NK-92 treated with Interleukin-12 subunit alpha and Interleukin-12 subunit beta, amount 100 ng/mL, for 24 hours (cell line): Measurements from ENCODE around the gene NR1H3.

Source experiments
- DNase-seq: peaks from one replicate; lab custom pipeline; 2025; lab: John Stamatoyannopoulos, UW

The NR1H3 gene

DNA sequence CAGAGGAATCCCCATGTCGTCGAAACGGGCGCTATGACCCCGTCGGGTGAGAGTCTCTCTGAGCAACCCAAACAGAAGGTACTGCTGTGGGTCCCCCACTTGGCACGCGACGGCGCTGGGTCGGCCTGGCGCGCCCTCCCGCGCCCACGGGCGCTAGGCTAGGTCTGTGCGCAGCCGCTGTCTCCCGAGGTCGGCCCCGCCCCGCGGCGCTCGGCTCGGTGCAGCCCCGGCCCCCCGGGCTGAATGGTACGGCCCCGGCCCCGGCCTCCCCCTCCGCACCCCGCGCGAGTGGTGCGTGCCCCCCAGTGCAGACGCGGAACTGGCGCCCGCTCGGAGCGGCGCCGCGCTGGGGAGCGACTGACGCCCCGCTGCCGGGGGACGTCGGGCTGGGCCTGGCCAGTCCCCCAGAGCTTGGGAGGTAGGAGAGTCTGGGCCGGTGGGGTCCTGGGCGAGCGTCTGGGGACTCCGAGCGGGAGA is 12.1 kb downstream of the NR1H3 start, which contains the start of gene MADD:
MADD (plus strand) TSS at position 305 of the 477 bp plus-strand sequence.
- peak; percentile 86 for DNase-seq

DNA sequence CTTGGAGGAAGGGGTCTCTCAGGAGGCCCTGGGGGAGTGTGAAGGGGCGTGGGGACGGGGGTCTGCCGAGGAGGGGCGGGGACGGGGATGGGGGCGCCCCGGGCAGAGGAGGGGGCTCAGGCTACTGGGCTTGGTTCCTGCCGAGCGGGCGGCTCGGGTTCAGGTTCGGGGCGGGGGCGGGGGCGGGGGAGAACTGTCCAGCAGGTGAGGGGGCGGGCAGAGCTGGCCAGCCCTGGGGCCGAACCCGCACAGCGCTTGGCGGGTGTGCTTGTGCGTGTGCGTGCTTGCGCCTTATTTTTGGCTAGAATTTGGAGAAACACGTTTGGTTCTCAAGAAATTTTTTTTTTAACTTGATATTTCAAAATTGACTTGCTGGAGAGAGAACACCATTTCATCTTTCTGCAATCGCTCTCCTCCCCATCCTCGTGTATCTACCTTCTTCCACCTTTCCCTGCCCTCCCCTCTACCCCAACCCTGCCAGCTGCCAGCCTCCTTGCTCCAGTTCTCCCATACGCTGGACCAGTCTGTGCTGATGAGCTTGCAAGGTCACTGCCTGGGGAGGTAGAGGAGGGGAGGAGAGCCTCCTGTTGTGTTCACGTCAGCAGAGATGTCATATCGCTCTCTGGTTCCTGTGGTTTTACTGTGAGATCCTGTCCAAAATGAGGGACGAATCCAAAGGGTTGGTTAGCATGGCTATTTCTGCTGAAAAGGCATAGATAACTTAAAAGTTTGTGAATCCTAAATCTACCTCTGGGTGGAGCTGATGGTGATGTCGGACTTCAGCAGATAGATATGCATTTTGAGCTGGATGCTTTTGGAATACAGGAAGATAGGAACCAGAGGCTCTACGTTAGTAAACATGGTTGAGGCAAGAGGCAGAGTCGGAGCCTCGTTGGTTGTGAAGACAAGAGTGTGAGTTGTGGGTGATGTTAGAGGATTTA is 12.8 kb downstream of the NR1H3 start:
- DNase-seq: peak; percentile 15

DNA sequence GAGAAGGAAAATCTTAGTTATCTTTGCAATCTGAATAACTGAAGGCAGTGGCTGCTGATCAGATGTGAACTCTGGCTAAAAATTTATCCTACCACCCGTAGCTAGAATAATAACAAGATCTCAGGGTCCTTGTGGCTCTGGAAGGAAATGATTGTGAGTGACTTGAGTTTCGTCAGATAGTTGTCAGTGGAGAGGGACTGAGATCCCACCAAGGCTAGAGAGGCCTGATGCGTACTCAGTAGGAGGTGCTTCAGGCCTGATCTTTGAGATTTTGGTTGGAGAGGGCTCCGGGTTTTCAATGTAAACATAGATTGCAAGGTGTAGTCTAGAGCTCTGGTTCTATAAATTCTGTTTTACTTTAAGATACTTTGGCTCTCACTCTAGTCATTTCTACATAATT is 13.5 kb downstream of the NR1H3 start:
- DNase-seq: no peak

DNA sequence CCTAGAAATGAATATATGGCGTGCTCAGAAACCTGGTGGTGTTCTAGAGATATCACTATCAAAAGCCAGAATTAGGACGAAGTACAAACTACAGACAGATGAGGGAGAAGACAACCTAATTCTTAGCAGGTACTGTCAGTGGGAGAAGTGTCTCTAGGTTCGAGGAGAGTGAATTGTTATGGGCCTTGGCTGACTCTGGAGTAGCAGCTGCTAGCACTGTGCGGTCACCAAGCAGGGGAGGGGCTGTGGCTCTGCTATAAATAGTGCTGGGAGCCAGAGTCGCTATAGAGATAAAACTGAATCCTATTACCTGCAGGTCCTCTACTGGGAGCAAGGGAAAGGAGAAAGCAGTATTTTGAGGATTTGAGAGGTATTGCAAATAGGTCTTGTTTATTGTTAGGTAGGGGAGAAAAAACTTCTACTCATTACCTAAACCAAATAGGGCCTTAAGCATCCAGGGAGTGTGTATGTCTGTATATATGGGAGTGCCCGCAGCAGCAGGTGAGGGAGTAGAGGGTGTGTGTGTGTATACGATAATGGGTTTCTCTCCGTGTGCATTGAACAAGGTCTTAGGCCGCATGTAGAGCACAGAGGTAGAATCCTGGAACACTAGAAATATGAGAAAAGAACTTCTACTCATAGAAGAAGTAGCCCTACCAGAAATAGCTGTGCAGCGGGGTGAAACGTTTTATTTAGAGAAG is 14.3 kb downstream of the NR1H3 start:
- no peak for DNase-seq

DNA sequence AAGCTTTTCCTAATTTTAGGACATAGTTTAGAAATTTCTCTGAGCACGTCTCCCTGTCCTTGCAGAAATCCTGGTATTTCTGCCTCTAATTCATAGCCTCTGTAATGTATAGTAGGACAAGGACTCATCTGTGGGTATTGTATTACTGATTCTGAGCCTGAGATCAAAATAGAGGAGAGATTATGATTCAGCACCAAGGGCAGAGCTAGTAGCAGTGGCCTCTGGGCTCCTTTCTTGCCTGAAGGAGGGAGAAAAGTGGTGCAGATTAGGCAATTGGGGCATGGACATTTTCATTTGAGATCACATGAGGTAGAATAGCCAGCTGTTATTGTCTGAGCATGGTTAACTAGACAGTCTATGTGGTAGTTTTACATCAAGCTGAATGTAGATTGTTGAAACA is 14.9 kb downstream of the NR1H3 start:
- DNase-seq: no peak

DNA sequence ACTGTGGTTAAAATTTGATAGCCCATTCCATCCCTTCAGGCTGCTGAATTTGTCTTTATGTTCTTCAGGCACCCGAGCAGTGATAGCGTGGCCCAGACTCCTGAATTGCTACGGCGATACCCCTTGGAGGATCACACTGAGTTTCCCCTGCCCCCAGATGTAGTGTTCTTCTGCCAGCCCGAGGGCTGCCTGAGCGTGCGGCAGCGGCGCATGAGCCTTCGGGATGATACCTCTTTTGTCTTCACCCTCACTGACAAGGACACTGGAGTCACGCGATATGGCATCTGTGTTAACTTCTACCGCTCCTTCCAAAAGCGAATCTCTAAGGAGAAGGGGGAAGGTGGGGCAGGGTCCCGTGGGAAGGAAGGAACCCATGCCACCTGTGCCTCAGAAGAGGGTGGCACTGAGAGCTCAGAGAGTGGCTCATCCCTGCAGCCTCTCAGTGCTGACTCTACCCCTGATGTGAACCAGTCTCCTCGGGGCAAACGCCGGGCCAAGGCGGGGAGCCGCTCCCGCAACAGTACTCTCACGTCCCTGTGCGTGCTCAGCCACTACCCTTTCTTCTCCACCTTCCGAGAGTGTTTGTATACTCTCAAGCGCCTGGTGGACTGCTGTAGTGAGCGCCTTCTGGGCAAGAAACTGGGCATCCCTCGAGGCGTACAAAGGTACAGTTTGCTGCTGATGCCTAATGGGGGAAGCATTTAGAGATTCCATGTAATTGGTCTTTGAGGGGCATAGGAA is 16.9 kb downstream of the NR1H3 start:
- DNase-seq: no peak

DNA sequence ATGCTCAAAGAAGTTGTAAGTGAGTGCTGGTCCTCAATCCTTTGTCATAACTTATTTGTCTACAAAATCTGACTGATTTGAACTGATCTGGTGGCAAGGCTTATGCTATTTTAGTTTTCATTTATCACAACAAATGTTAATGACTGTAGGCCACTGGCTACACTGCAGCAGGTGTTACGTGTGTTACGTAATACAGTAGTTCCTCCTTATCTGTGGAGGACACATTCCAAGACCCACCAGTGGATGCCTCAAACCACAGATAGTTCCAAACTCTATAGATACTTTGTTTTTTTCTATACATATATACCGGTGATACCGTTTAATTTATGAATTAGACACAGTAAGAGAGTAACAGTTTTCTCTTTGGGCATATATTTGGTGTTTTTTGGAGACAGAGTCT is 19.1 kb downstream of the NR1H3 start:
- no peak for DNase-seq

DNA sequence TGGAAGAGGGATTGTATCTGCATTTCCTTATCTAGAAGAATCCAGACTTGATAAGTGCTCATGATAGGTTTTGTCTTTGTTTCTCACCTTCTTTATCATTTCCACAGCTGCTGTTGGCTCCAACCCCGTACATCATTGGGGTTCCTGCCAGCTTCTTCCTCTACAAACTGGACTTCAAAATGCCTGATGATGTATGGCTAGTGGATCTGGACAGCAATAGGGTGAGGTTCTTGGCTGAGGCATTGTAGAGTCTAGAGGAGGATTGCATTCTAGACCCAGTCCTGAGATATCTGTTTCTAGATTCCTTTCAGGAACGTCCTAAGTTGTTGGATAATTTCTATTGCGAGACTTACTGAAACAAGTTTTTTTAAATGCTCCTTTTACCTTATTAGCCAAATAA is 20.3 kb downstream of the NR1H3 start:
- DNase-seq: no peak

DNA sequence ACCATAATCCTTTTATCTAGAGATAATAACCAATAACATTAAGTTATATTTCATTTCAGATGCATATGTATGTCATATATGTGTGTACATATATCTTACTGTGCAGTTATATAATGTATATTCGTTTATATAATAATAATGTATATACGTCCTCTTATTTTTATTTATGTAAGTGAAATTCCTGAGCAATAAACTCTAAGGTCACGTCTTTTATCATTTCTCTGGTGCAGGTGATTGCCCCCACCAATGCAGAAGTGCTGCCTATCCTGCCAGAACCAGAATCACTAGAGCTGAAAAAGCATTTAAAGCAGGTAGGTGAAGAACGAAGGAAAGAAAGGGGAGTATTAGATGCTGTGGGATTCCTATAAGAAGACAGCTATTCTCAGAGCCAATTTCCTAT is 21.0 kb downstream of the NR1H3 start:
- DNase-seq: no peak

DNA sequence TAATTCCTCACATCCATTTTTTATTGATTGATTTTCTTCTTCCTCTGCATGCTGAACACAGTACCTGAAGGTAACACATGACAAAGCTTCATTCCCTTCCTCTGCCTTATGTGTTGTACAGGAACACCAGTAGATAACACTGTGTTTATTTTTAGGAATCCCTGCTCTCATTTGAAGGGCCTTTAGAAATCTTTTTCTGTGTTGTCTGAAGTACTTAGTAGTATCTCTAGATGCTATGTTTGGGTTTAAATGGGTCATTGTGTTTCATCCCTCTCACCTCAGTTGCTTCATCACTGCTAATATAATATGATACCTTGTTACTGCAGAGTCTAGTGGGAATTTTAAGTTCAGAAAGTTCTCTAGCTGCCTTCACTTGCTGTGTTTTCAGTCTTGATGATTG is 22.3 kb downstream of the NR1H3 start:
- no peak for DNase-seq

DNA sequence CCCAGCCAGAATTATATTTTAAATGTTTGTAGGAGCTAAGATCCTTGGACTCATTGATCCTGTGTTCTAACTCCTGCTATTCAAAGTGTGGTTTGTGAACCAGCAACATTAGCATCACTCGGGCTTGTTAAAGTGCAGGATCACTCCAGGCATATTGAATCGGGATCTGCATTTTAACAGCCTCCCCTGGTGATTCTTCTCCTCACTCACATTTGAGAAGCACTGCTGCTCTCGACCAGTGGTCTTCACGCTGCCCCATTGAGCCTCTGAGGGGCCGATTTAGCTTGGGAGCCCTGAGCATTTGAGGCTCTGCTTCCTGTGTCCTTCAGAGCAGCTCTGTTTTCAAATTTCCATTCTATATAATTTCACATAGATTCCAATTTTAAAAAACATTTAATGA is 23.1 kb downstream of the NR1H3 start:
- no peak for DNase-seq

DNA sequence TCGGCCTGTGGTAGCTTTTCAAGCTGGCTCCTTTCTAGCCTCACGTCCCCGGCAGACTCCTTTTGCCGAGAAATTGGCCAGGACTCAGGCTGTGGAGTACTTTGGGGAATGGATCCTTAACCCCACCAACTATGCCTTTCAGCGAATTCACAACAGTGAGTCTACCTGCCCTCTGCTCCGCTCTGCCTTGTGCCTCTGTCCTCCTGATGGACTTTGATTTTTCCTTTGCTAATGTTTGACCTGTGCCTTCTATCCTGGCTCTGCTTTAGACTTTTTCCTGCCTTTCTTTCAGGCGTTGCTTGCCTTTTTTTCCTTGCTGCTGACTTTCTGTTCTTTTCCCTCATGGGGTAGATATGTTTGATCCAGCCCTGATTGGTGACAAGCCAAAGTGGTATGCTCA is 24.7 kb downstream of the NR1H3 start:
- no peak for DNase-seq

DNA sequence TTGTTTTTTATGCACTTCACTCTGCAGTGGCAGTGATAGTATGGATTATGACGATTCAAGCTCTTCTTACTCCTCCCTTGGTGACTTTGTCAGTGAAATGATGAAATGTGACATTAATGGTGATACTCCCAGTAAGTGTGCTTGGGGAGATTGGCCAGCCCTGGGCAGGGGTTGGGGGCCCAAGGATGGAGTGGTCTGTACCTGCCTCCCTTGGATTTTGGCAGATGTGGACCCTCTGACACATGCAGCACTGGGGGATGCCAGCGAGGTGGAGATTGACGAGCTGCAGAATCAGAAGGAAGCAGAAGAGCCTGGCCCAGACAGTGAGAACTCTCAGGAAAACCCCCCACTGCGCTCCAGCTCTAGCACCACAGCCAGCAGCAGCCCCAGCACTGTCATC is 26.4 kb downstream of the NR1H3 start:
- DNase-seq: no peak

DNA sequence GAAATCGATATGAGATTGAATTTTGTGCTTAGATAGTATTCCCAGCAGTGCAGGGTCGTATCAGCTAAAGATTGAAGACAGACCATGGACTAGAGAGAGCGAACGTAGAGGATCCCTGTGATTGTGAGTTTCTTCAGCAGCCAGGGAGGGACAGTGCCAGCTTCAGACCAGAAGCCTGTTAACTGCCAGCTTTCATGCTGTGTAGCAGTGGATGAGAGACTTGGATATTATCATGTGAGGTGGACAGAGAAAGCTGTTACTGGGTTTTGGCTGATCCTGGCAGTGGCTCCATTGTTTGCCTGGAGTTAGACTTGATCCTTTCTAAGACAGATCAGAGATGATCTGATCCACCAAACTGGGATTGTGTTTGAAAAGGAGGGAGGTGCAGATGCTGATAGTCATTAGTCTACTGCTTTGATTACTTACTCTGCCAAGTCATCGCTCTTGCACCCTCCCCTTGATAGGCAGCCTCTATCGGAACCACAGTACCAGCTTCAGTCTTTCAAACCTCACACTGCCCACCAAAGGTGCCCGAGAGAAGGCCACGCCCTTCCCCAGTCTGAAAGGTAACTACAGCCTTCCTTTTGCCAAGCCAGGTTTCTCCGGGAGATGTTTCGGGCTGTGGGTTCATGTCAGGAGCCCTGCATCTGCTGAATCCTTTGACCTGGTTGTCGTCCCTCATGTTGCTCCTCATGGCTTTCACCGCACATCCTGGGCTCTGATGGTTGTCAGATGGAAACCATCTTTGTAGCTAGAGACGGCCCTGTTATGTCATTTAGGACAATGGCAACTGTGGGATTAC is 28.4 kb downstream of the NR1H3 start:
- DNase-seq: no peak

DNA sequence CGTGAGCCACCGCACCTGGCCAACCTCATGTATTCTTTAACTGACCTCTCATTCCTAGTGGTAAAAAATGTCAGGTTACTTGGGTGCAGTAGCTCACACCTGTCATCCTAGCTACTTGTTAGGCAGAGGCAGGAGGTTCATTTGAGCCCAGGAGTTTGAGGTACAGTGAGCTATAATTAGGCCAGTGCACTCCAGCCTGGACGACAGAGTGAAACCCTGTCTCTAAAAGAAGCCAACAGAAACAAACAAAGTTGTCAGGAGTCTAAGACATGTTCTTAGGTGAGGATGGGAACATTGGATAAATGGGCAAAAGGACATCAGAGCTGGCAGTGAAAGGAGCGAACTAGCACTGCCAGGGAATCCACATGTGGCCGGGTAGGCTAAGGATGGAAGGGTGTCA is 30.3 kb downstream of the NR1H3 start:
- no peak for DNase-seq

DNA sequence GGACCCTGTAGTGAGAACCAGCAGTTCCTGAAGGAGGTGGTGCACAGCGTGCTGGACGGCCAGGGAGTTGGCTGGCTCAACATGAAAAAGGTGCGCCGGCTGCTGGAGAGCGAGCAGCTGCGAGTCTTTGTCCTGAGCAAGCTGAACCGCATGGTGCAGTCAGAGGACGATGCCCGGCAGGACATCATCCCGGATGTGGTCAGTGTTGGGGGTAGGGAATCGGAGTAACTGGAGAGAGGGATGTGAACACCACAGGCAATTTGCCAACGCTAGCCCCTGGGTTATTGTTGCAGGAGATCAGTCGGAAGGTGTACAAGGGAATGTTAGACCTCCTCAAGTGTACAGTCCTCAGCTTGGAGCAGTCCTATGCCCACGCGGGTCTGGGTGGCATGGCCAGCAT is 32.1 kb downstream of the NR1H3 start:
- DNase-seq: no peak

DNA sequence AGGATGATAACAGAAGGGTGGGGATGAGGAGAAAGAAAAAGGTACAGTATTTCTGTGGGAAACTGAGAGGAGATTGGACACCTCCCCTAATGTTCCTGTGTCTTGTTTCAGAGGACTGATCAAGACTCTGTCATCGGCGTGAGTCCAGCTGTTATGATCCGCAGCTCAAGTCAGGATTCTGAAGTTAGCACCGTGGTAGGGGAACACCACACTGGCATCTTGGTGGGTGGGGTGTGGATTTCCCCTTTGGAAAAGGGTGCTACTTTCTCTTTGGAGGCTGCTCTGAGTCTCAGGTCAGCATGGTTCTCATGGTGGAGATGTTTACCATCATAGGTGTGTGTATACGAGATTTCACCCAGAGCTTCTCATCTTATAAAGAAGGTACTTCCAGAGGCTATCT is 37.6 kb downstream of the NR1H3 start:
- DNase-seq: no peak

DNA sequence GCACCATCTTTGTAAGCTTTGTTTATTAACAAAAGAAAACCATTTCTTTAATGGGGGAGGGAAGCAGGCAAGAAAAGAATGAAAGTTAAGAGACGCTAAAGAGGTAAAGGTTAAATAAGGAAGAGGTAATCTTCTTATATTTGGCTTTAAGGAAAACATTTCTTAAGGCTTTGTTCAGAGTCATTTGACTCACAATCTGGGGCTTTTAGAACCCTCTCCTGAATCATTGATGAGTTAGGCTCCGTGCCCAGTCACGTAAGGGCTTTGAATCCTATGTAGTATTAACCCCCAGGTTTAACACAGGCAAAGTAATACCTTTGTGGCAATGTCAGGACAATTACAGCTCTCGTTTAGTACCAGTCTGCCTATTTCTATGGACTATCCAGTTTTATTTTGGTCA is 38.2 kb downstream of the NR1H3 start:
- DNase-seq: no peak

DNA sequence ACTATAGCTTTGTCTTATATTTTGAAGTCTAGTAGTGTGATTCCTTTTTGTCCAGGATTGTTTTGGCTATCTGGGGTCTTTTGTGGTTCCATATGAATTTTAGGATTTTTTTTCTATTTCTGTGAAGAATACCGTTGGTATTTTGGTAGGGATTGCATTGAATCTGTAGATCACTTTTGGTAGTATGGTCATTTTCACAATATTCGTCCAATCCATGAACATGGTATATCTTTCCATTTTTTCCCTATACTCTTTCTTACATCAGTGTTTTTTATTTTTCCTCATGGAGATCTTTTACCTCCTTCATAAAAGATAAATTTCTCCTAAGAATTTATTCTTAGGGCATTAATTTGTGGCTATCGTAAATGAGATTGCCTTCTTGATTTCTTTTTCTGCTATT is 41.3 kb downstream of the NR1H3 start:
- no peak for DNase-seq

DNA sequence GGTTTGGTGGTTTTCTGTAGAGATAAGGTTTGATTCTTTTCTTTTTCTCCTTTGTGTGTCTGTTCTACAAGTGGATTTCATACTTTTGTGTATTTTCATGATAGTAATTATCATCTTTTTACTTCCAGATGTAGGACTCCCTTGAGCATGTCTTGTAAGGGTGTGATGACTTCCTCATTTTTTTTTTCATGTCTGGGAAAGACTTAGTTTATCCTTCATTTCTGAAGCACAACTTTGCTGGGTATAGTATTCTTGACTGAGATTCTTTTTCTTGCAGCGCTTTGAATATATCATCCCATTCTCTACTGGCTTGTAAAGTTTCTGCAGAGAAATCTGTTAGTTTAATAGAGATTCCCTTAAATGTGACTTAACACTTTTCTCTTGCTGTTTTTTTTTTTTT is 45.1 kb downstream of the NR1H3 start:
- DNase-seq: no peak

DNA sequence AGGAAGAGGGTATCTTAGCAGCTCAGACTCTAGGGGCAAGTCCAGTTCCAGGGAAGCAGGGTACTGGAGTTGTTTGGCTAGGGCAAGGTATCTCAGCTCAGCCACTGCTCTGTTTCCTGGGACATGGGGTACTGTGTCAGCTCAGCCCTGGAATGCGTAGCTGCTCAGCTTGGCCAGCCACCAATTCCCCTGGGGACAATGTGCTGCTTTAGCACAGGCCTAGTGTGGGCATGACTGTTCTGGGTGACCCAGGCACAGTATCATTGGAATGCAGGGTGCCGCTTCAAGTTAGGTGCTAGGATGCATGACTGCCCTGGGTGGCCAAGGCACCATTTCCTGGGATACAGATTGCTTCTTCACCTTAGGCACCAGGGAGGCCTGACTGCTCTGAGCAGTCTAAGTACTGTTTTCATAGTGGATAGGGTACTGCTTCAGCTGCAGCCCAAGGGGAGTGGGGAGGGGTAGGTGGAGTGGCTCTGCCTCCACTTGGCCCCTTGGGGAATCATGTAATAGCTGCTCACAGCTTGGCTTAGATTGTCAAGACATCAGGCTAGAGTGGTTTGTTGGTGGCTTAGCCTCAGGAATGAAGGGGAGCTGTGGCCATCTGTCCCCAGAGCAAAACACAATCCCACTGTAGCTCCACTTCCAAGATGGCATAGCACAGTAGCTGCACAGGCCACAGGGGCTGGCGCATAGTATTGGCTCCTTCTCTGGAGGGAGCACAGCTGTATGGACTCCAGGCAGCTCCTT is 48.1 kb downstream of the NR1H3 start:
- no peak for DNase-seq
